GM12865 (cell line): ENCODE measurements around the gene BIRC7.

Experiments used
- DNase-seq: peaks from one replicate; pipeline ENCODE4 v3.0.0; 2010; ENCODE audit warnings: low read depth
- H3K4me3 ChIP-seq: 2 replicates; pipeline ENCODE4 v1.5.1; 2011; ENCODE audit warnings: mild to moderate bottlenecking, low read depth, low read length, control low read depth
- CTCF ChIP-seq: IDR thresholded peaks from 2 replicates; pipeline ENCODE4 v1.5.1; 2011; ENCODE audit warnings: low read length, control low read depth, low read depth, inconsistent platforms; ENCODE audit not compliant: insufficient read depth; ENCODE audit errors: missing control alignments

The BIRC7 gene

GRCh38 chr20:63262836-63263235 lies 27.1 kb downstream of the BIRC7 start:
- no peak for DNase-seq
- no peak for TF ChIP-seq CTCF
- no peak overlapping the region for H3K4me3 ChIP-seq

GRCh38 chr20:63264000-63264399 lies 28.3 kb downstream of the BIRC7 start:
- TF ChIP-seq CTCF = no peak
- H3K4me3 ChIP-seq = no peak overlapping the region
- DNase-seq = no peak

GRCh38 chr20:63264519-63264918 lies 28.8 kb downstream of the BIRC7 start:
- no peak for TF ChIP-seq CTCF
- no peak overlapping the region for H3K4me3 ChIP-seq
- DNase-seq = no peak

- no peak overlapping the region for H3K4me3 ChIP-seq
- TF ChIP-seq CTCF = no peak
- no peak for DNase-seq
Observed at GRCh38 chr20:63265891-63266515, 30.3 kb downstream of the BIRC7 start.

- DNase-seq = no peak
- H3K4me3 ChIP-seq = no peak overlapping the region
- no peak for TF ChIP-seq CTCF
Observed at GRCh38 chr20:63267691-63268090, 32.0 kb downstream of the BIRC7 start.

- TF ChIP-seq CTCF = no peak
- no peak overlapping the region for H3K4me3 ChIP-seq
- DNase-seq = no peak
Observed at GRCh38 chr20:63268256-63268655, 32.6 kb downstream of the BIRC7 start.
